Pancreas (tissue), 10 donors: Measurements from ENCODE around the gene PRSS2. TPM values are rescaled to one million over a fixed set of nuclear protein-coding genes. Genes with fewer than 3 reads are reported as not detected.

Experiments
- ATAC-seq, 4 donors: fragments of 200-7000 bp; cut with Tn5 transposase; one replicate each; pipeline versions ENCODE4 v1.8.0 to v1.9.1; 2020; ENCODE audit warnings: mild to moderate bottlenecking in 4 of 4, moderate library complexity in 4 of 4
- DNase-seq, 6 donors: peaks; one replicate each; pipeline ENCODE4 v3.0.0-alpha.2; 2020
- FAIRE-seq: peaks from 2 replicates; lab custom pipeline; 2012; peaks lifted over from hg19 to GRCh38; lab: Jason Lieb, UNC
- H3K27ac ChIP-seq, 4 donors: fragments of 200-600 bp; sonication (generic); 1 replicate in 3 of 4; 2 replicates in 1 of 4; pipeline versions ENCODE4 v1.5.0 to v1.8.0; 2020
- H3K27me3 ChIP-seq, 4 donors: fragments of 200-600 bp; one replicate each; pipeline ENCODE4 v1.8.0; 2021
- H3K36me3 ChIP-seq, 3 donors: fragments of 200-600 bp; sonication (generic) in 1 of 3; one replicate each; pipeline versions ENCODE4 v1.5.0 to v1.8.0; 2020 to 2021
- H3K4me1 ChIP-seq, 3 donors: fragments of 200-600 bp; one replicate each; pipeline ENCODE4 v1.8.0; 2021
- H3K4me3 ChIP-seq, 4 donors: fragments of 200-600 bp; sonication (generic) in 2 of 4; one replicate each; pipeline versions ENCODE4 v1.5.0 to v1.8.0; 2020 to 2021
- H3K9me3 ChIP-seq, 4 donors: fragments of 200-600 bp; one replicate each; pipeline ENCODE4 v1.8.0; 2021
- CTCF ChIP-seq, 4 donors: fragments of 200-600 bp; sonication (generic) in 3 of 4; IDR thresholded peaks; one replicate each; pipeline versions ENCODE4 v1.5.0 to v1.8.0; 2021; ENCODE audit warnings: antibody characterized with exemption in 4 of 4
- WGBS, 2 donors: extraction: QIAGEN DNeasy Blood & Tissue Kit; methylation state at CpG; one replicate each; pipeline ENCODE4 v1.1.7; 2013; 5-methylcytosine and 5-hydroxymethylcytosine counted together
- intact Hi-C, 3 donors: fragments of 100-400 bp; cut with DNase I; formaldehyde crosslinking; loops; one replicate each; pipeline versions ENCODE4 v1.11.1 to v1.14.2; 2022
- polyA plus RNA-seq, 2 donors: library from polyadenylated mRNA; stranded (reverse); fragments of 200-250 nt; gene quantifications; one replicate each; pipeline ENCODE4 v1.2.3, GENCODE V29; 2013
- total RNA-seq, 6 donors: library from RNA; stranded (reverse); fragmentation: NEBNext Ultra II Directional in 4 of 6; extraction: Animal tissue kit (Norgen Biotek cat#: 25700) in 4 of 6; gene quantifications; one replicate each; pipeline versions ENCODE4 v1.2.1 to v1.2.4, GENCODE V29; 2021 to 2023
- donor health status: healthy with polysubstance abuse.
- donor health status: DM: no; HTN: no; CAD: no; lungs with moderate emphysema.
- donor health status: DM: no; HTN: no; CAD: no.
- donor health status: control.
- donor health status: control.
- donor health status: Bipolar disorder and iron deficiency.
- donor health status: DM: yes; HTN: yes; CAD: no.
- donor health status: DM: no; HTN: no; CAD: no.
- donor health status: DM: no; HTN: no; CAD: no.
- donor health status: DM: yes; HTN: yes; CAD: no.

Gene PRSS2
- total and polyA plus RNA-seq, 8 donors, result 25,162 to 136,252 (median 66,198) TPM

- Histone ChIP-seq H3K9me3 (no peaks in the 10 kb centered on the region), H3K36me3 (no peaks in the 10 kb centered on the region), H3K4me3 (no peak overlapping the region), H3K27me3 (peaks cover 0 to 12% (median 0%) of the 10 kb centered on the region in 4 donors), H3K4me1 (no peaks in the 10 kb centered on the region), H3K27ac (no peak overlapping the region)
- intact Hi-C loops, result no loop called here
- no peak for DNase-seq
- WGBS, 2 donors, result 93 to 97% methylated on average over 1 of the region's 1 CpG
- FAIRE-seq, result no peak
- no peak for TF ChIP-seq CTCF (IDR thresholded peaks at IDR 0.05)
- no peak for ATAC-seq
Observed at GRCh38 chr7:142800088-142800487, 29.3 kb downstream of the PRSS2 start.

GRCh38 chr7:142800699-142801260 is 30.0 kb downstream of the PRSS2 start:
- FAIRE-seq (no peak), DNase-seq (no peak), ATAC-seq (no peak)
- peaks cover 0 to 12% (median 0%) of the 10 kb centered on the region in 4 donors for H3K27me3 ChIP-seq
- WGBS, 2 donors, result 76 to 92% methylated on average over 5 to 7 of the region's 7 CpGs
- TF ChIP-seq CTCF (IDR thresholded peaks at IDR 0.05), result no peak
- H3K9me3 ChIP-seq, result no peaks in the 10 kb centered on the region
- intact Hi-C loops, result no loop called here
- H3K4me1 ChIP-seq, result no peaks in the 10 kb centered on the region
- H3K27ac ChIP-seq, result no peak overlapping the region
- H3K4me3 ChIP-seq, result no peak overlapping the region
- H3K36me3 ChIP-seq, result no peaks in the 10 kb centered on the region

GRCh38 chr7:142801601-142802295 is 31.0 kb downstream of the PRSS2 start:
- Histone ChIP-seq H3K36me3 (no peaks in the 10 kb centered on the region), H3K9me3 (no peaks in the 10 kb centered on the region), H3K4me3 (no peak overlapping the region), H3K27ac (no peak overlapping the region), H3K27me3 (peaks cover 0 to 7% (median 0%) of the 10 kb centered on the region in 4 donors), H3K4me1 (no peaks in the 10 kb centered on the region)
- DNase-seq, result no peak
- ATAC-seq, result no peak
- intact Hi-C loops, result no loop called here
- TF ChIP-seq CTCF (IDR thresholded peaks at IDR 0.05), result no peak
- WGBS, 2 donors, result 91 to 93% methylated on average over 8 of the region's 8 CpGs
- FAIRE-seq, result no peak

- FAIRE-seq (no peak), ATAC-seq (no peak)
Observed at GRCh38 chr7:142802301-142802700, 31.5 kb downstream of the PRSS2 start.

More at GRCh38 chr7:142802301-142802700, 31.5 kb downstream of the PRSS2 start:
- TF ChIP-seq CTCF (IDR thresholded peaks at IDR 0.05), result no peak
- intact Hi-C loops, result no loop called here
- peaks cover 0 to 6% (median 0%) of the 10 kb centered on the region in 4 donors for H3K27me3 ChIP-seq
- no peak for DNase-seq
- no peaks in the 10 kb centered on the region for H3K9me3 ChIP-seq
- H3K4me1 ChIP-seq, result no peaks in the 10 kb centered on the region
- no peaks in the 10 kb centered on the region for H3K36me3 ChIP-seq
- H3K4me3 ChIP-seq, result no peak overlapping the region
- H3K27ac ChIP-seq, result no peak overlapping the region
- 85 to 95% methylated on average over 3 of the region's 3 CpGs for WGBS, 2 donors
